Measurements from ENCODE around the gene RGS21. TPM values are rescaled to one million over a fixed set of nuclear protein-coding genes. Genes with fewer than 3 reads are reported as not detected.

Gene RGS21
- total and polyA plus RNA-seq, 2 experiments from 2014 or later, result not detected

- Histone ChIP-seq H3K4me2 (no peak overlapping the region), H3K4me3 (no peak overlapping the region), H3K79me2 (no peaks in the 10 kb centered on the region), H3K27ac (no peak overlapping the region), H3K9me3 (ENCODE audit: low read depth) (no peaks in the 10 kb centered on the region), H4K20me1 (ENCODE audit: insufficient read depth, poor library complexity, severe bottlenecking) (no peaks in the 10 kb centered on the region), H3K4me1 (ENCODE audit: insufficient read depth) (no peaks in the 10 kb centered on the region), H3K27me3 (no peaks in the 10 kb centered on the region), H3K9me2 (replicated peaks; ENCODE audit: insufficient read depth) (no peaks in the 10 kb centered on the region), H2AFZ (no peak overlapping the region), H3K36me3 (replicated peaks; ENCODE audit: insufficient read depth, low read depth) (no peaks in the 10 kb centered on the region)
- WGBS (ENCODE audit: low lambda C conversion rate, missing lambda C conversion rate), result 80% methylated on average over 1 of the region's 1 CpG
- DNase-seq (ENCODE audit: low spot score), result no peak
- TF ChIP-seq EZH2 (IDR thresholded peaks at IDR 0.05; ENCODE audit: borderline replicate concordance) (no peak), EZH2phosphoT487 (IDR thresholded peaks at IDR 0.05; ENCODE audit: low read depth, severe bottlenecking, unreplicated experiment) (no peak), CTCF (IDR thresholded peaks at IDR 0.05; ENCODE audit: poor library complexity) (no peak)
Observed at GRCh38 chr1:192386051-192386650, 69.4 kb downstream of the RGS21 start.

GRCh38 chr1:192395211-192395610 is 78.4 kb downstream of the RGS21 start:
- no peak overlapping the region for H3K4me2 ChIP-seq
- no peaks in the 10 kb centered on the region for H3K4me1 ChIP-seq (ENCODE audit: insufficient read depth)
- no peak overlapping the region for H3K27ac ChIP-seq
- H3K9me3 ChIP-seq (ENCODE audit: low read depth), result no peaks in the 10 kb centered on the region
- no peaks in the 10 kb centered on the region for H3K27me3 ChIP-seq
- H3K9me2 ChIP-seq (replicated peaks; ENCODE audit: insufficient read depth), result no peaks in the 10 kb centered on the region
- DNase-seq (ENCODE audit: low spot score), result no peak
- TF ChIP-seq EZH2phosphoT487 (IDR thresholded peaks at IDR 0.05; ENCODE audit: low read depth, severe bottlenecking, unreplicated experiment), result no peak
- TF ChIP-seq CTCF (IDR thresholded peaks at IDR 0.05; ENCODE audit: poor library complexity), result no peak
- no peak for TF ChIP-seq EZH2 (IDR thresholded peaks at IDR 0.05; ENCODE audit: borderline replicate concordance)
- no peaks in the 10 kb centered on the region for H4K20me1 ChIP-seq (ENCODE audit: insufficient read depth, poor library complexity, severe bottlenecking)
- H3K79me2 ChIP-seq, result no peaks in the 10 kb centered on the region
- 81% methylated on average over 2 of the region's 2 CpGs for WGBS (ENCODE audit: low lambda C conversion rate, missing lambda C conversion rate)
- no peak overlapping the region for H2AFZ ChIP-seq
- H3K4me3 ChIP-seq, result no peak overlapping the region
- no peaks in the 10 kb centered on the region for H3K36me3 ChIP-seq (replicated peaks; ENCODE audit: insufficient read depth, low read depth)

GRCh38 chr1:192395895-192396294 is 79.1 kb downstream of the RGS21 start:
- Histone ChIP-seq H3K4me2 (no peak overlapping the region), H3K9me3 (ENCODE audit: low read depth) (no peaks in the 10 kb centered on the region), H2AFZ (no peak overlapping the region), H3K4me1 (ENCODE audit: insufficient read depth) (no peaks in the 10 kb centered on the region), H4K20me1 (ENCODE audit: insufficient read depth, poor library complexity, severe bottlenecking) (no peaks in the 10 kb centered on the region), H3K27ac (no peak overlapping the region), H3K9me2 (replicated peaks; ENCODE audit: insufficient read depth) (no peaks in the 10 kb centered on the region), H3K27me3 (no peaks in the 10 kb centered on the region), H3K4me3 (no peak overlapping the region), H3K36me3 (replicated peaks; ENCODE audit: insufficient read depth, low read depth) (no peaks in the 10 kb centered on the region), H3K79me2 (no peaks in the 10 kb centered on the region)
- WGBS (ENCODE audit: low lambda C conversion rate, missing lambda C conversion rate), result 74% methylated on average over 3 of the region's 3 CpGs
- TF ChIP-seq EZH2 (IDR thresholded peaks at IDR 0.05; ENCODE audit: borderline replicate concordance), result no peak
- TF ChIP-seq EZH2phosphoT487 (IDR thresholded peaks at IDR 0.05; ENCODE audit: low read depth, severe bottlenecking, unreplicated experiment), result no peak
- TF ChIP-seq CTCF (IDR thresholded peaks at IDR 0.05; ENCODE audit: poor library complexity), result no peak
- DNase-seq (ENCODE audit: low spot score), result no peak

All from hepatocyte (in vitro differentiated cells).